ENCODE results near the gene JDP2. TPM values are rescaled to one million over a fixed set of nuclear protein-coding genes. Genes with fewer than 3 reads are reported as not detected.

Gene JDP2
- total RNA-seq, 2 donors from 2014 or later = 15.7 to 23.1 TPM

GRCh38 chr14:75392686-75393641 lies 34.9 kb upstream of the JDP2 start:
- no peak for TF ChIP-seq CTCF (conservative IDR thresholded peaks at IDR 0.05)
- no peaks in the 10 kb centered on the region for H3K27me3 ChIP-seq (ENCODE audit: control insufficient read depth, insufficient read depth, low read length, poor library complexity, severe bottlenecking)
- DNase-seq = peak; percentile 44
- H3K9me3 ChIP-seq (ENCODE audit: control insufficient read depth, low read length) = no peaks in the 10 kb centered on the region
- no peak overlapping the region for H3K4me3 ChIP-seq (ENCODE audit: low read length)
- no peaks in the 10 kb centered on the region for H3K9me3 Mint-ChIP-seq
- no peaks in the 10 kb centered on the region for H3K36me3 Mint-ChIP-seq (ENCODE audit: low read depth)
- no peaks in the 10 kb centered on the region for H3K36me3 ChIP-seq (ENCODE audit: control insufficient read depth, insufficient read depth, low read length)
- H3K4me1 ChIP-seq (ENCODE audit: control insufficient read depth, insufficient read depth, low read length) = peaks cover 6% of the 10 kb centered on the region
- no peak overlapping the region for H3K27ac Mint-ChIP-seq
- H3K4me3 Mint-ChIP-seq = no peak overlapping the region
- H3K9ac ChIP-seq (ENCODE audit: extremely low read depth, low read length, poor library complexity, severe bottlenecking) = no peak overlapping the region
- H3K27ac ChIP-seq (ENCODE audit: low read depth, low read length) = no peak overlapping the region
- peaks cover 2% of the 10 kb centered on the region for H3K4me1 Mint-ChIP-seq
- WGBS, 2 experiments (ENCODE audit: insufficient coverage in 1 of 2, insufficient read length in 1 of 2) = 79 to 81% methylated on average over 6 to 10 of the region's 11 CpGs
- peaks cover 4% of the 10 kb centered on the region for H3K27me3 Mint-ChIP-seq (ENCODE audit: insufficient read depth)

GRCh38 chr14:75393794-75394193 lies 34.0 kb upstream of the JDP2 start:
- Histone ChIP-seq H3K9me3 (ENCODE audit: control insufficient read depth, low read length) (peaks cover 5% of the 10 kb centered on the region), H3K36me3 (ENCODE audit: control insufficient read depth, insufficient read depth, low read length) (no peaks in the 10 kb centered on the region), H3K27ac (ENCODE audit: low read depth, low read length) (no peak overlapping the region), H3K4me3 (ENCODE audit: low read length) (no peak overlapping the region), H3K4me1 (ENCODE audit: control insufficient read depth, insufficient read depth, low read length) (peaks cover 6% of the 10 kb centered on the region), H3K9ac (ENCODE audit: extremely low read depth, low read length, poor library complexity, severe bottlenecking) (no peak overlapping the region), H3K27me3 (ENCODE audit: control insufficient read depth, insufficient read depth, low read length, poor library complexity, severe bottlenecking) (no peaks in the 10 kb centered on the region)
- peaks cover 7% of the 10 kb centered on the region for H3K27me3 Mint-ChIP-seq (ENCODE audit: insufficient read depth)
- no peaks in the 10 kb centered on the region for H3K36me3 Mint-ChIP-seq (ENCODE audit: low read depth)
- no peak overlapping the region for H3K4me3 Mint-ChIP-seq
- peak; percentile 7 for DNase-seq
- peaks cover 4% of the 10 kb centered on the region for H3K9me3 Mint-ChIP-seq
- H3K27ac Mint-ChIP-seq = no peak overlapping the region
- no peak for TF ChIP-seq CTCF (conservative IDR thresholded peaks at IDR 0.05)
- WGBS, 2 experiments (ENCODE audit: insufficient coverage in 1 of 2, insufficient read length in 1 of 2) = 92 to 94% methylated on average over 6 to 9 of the region's 9 CpGs
- peaks cover 2% of the 10 kb centered on the region for H3K4me1 Mint-ChIP-seq

DNA sequence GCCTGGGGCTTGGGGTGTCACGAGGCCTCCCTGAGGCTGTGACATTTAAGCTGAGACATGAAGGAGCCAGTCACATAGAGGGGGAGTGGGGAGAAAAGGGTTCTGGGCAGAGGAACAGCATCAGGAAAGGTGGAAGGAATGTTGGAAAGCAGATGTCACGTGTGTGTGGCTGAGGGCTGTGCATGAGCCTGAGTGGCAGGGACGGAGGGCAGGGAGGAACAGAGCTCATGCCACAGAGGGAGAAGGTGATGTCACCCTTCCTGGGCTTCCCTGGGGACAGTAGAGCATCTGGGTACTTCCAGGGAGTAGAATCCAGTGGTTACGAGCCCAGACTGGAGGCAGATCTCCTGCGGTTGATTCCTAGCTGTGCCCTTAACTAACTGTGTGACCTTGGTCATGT lies 32.0 kb upstream of the JDP2 start:
- DNase-seq = peak; percentile 28
- Histone ChIP-seq H3K9ac (ENCODE audit: extremely low read depth, low read length, poor library complexity, severe bottlenecking) (no peak overlapping the region), H3K9me3 (ENCODE audit: control insufficient read depth, low read length) (peaks cover 5% of the 10 kb centered on the region), H3K36me3 (ENCODE audit: control insufficient read depth, insufficient read depth, low read length) (no peaks in the 10 kb centered on the region), H3K4me1 (ENCODE audit: control insufficient read depth, insufficient read depth, low read length) (peaks cover 6% of the 10 kb centered on the region), H3K27ac (ENCODE audit: low read depth, low read length) (no peak overlapping the region), H3K4me3 (ENCODE audit: low read length) (no peak overlapping the region), H3K27me3 (ENCODE audit: control insufficient read depth, insufficient read depth, low read length, poor library complexity, severe bottlenecking) (no peaks in the 10 kb centered on the region)
- H3K27ac Mint-ChIP-seq = no peak overlapping the region
- peaks cover 4% of the 10 kb centered on the region for H3K9me3 Mint-ChIP-seq
- peaks cover 7% of the 10 kb centered on the region for H3K27me3 Mint-ChIP-seq (ENCODE audit: insufficient read depth)
- H3K4me1 Mint-ChIP-seq = peaks cover 2% of the 10 kb centered on the region
- no peak for TF ChIP-seq CTCF (conservative IDR thresholded peaks at IDR 0.05)
- no peaks in the 10 kb centered on the region for H3K36me3 Mint-ChIP-seq (ENCODE audit: low read depth)
- WGBS, 2 experiments (ENCODE audit: insufficient coverage in 1 of 2, insufficient read length in 1 of 2) = 93 to 96% methylated on average over 3 to 5 of the region's 5 CpGs
- H3K4me3 Mint-ChIP-seq = no peak overlapping the region

Data from endodermal cell (in vitro differentiated cells).